HepG2 (cell line): ENCODE results near the gene UQCR10. TPM values are rescaled to one million over a fixed set of nuclear protein-coding genes. Genes with fewer than 3 reads are reported as not detected.

ENCODE experiments used
- ATAC-seq: fragments of 200-7000 bp; cut with Tn5 transposase; 3 replicates; pipeline ENCODE4 v1.9.1; 2020; ENCODE audit warnings: mild to moderate bottlenecking, moderate library complexity
- BruUV-seq: library from RNA; stranded (reverse); fragments of 400-500 nt; replicated peaks from 2 replicates; lab custom pipeline; 2021; lab: Mats Ljungman, UMichigan
- CTCF ChIA-PET: fragments of 300-600 bp; formaldehyde crosslinking; extraction: SDS; loops from one replicate; lab custom pipeline; 2021; ENCODE audit warnings: low total read pairs, inconsistent platforms, low intra/inter-chr PET ratio; lab: Yijun Ruan, JAX
- POLR2A ChIA-PET: fragments of 350-600 bp; sonication (Branson Sonifier 250); formaldehyde crosslinking; loops from one replicate; lab custom pipeline; 2020; ENCODE audit warnings: antibody characterized with exemption, inconsistent platforms; lab: Yijun Ruan, JAX
- DNase-seq: peaks from one replicate; pipeline ENCODE4 v3.0.0-alpha.2; 2015; ENCODE audit warnings: low spot score
- FAIRE-seq: peaks from 3 replicates; lab custom pipeline; 2011; peaks lifted over from hg19 to GRCh38; lab: Jason Lieb, UNC
- H2AFZ ChIP-seq: one replicate; pipeline ENCODE4 v1.6.1; 2011; ENCODE audit warnings: low read length, inconsistent platforms
- H3K27ac ChIP-seq: fragments of 300-600 bp; 3 replicates; pipeline ENCODE4 v1.8.0; 2011; ENCODE audit warnings: mixed run types, mild to moderate bottlenecking, mixed read lengths, low read length, inconsistent platforms; ENCODE audit not compliant: insufficient read depth; ENCODE audit errors: extremely low read length
- H3K27me3 ChIP-seq, 2 experiments: fragments of 200-600 bp in 1 of 2; 2 replicates in 1 of 2; 3 replicates in 1 of 2; pipeline versions ENCODE4 v1.6.0 to v1.8.0; 2011; ENCODE audit warnings: low read length in 2 of 2, mild to moderate bottlenecking in 2 of 2, moderate library complexity in 2 of 2, inconsistent platforms in 1 of 2; ENCODE audit not compliant: insufficient read depth in 2 of 2, control insufficient read depth in 1 of 2
- H3K36me3 ChIP-seq, 2 experiments: fragments of 200-600 bp in 1 of 2; replicated peaks in 1 of 2; 2 replicates in 1 of 2; 3 replicates in 1 of 2; pipeline versions ENCODE4 v1.5.1 to v1.8.0; 2011; ENCODE audit warnings: low read length in 2 of 2, inconsistent platforms in 1 of 2; ENCODE audit not compliant: insufficient read depth in 2 of 2, control insufficient read depth in 1 of 2
- H3K4me1 ChIP-seq: 2 replicates; pipeline ENCODE4 v1.5.1; 2012; ENCODE audit warnings: low read length, inconsistent platforms; ENCODE audit not compliant: insufficient read depth
- H3K4me2 ChIP-seq: 2 replicates; pipeline ENCODE4 v1.6.0; 2011; ENCODE audit warnings: low read depth, low read length, inconsistent platforms
- H3K4me3 ChIP-seq, 3 experiments: fragments of 200-600 bp in 1 of 3; sonication (generic), shearing (Covaris generic) in 1 of 3; replicated peaks in 1 of 3; 2 replicates each; pipeline ENCODE4 v1.5.1; 2011 to 2016; ENCODE audit warnings: low read length in 3 of 3, inconsistent platforms in 2 of 3, low read depth in 2 of 3, mild to moderate bottlenecking in 2 of 3, control low read depth in 1 of 3, mixed read lengths in 1 of 3; ENCODE audit not compliant: insufficient read depth in 1 of 3
- H3K79me2 ChIP-seq: one replicate; pipeline ENCODE4 v1.6.1; 2011; ENCODE audit warnings: low read length, inconsistent platforms; ENCODE audit not compliant: insufficient read depth
- H3K9ac ChIP-seq: 2 replicates; pipeline ENCODE4 v1.6.0; 2011; ENCODE audit warnings: mild to moderate bottlenecking, low read depth, low read length, inconsistent platforms; ENCODE audit not compliant: insufficient read depth
- H3K9me3 ChIP-seq: 2 replicates; pipeline ENCODE4 v1.5.1; 2012; ENCODE audit warnings: mild to moderate bottlenecking, low read length
- H4K20me1 ChIP-seq: 2 replicates; pipeline ENCODE4 v1.6.0; 2011; ENCODE audit warnings: inconsistent platforms, mild to moderate bottlenecking, low read length, moderate library complexity; ENCODE audit not compliant: insufficient read depth
- CBX5 ChIP-seq: sonication (generic); formaldehyde crosslinking; IDR thresholded peaks from 2 replicates; pipeline ENCODE4 v1.4.0; 2020; ENCODE audit warnings: missing genetic modification reagents, borderline replicate concordance
- CEBPB ChIP-seq: IDR thresholded peaks from 2 replicates; pipeline ENCODE4 v1.6.1; 2011; ENCODE audit warnings: low read depth, low read length, improper control_type of control experiment, borderline replicate concordance
- ETV5 ChIP-seq: IDR thresholded peaks from 2 replicates; pipeline ENCODE4 v1.6.1; 2018; ENCODE audit warnings: missing biosample characterization, missing genetic modification reagents, inconsistent platforms, borderline replicate concordance
- GATAD1 ChIP-seq: IDR thresholded peaks from 2 replicates; pipeline ENCODE4 v1.6.1; 2016; ENCODE audit warnings: missing genetic modification reagents, missing compliant biosample characterization
- SP140L ChIP-seq: sonication (generic); formaldehyde crosslinking; IDR thresholded peaks from 2 replicates; pipeline ENCODE4 v1.4.0; 2020; ENCODE audit warnings: missing genetic modification reagents, borderline replicate concordance
- ZBTB49 ChIP-seq: sonication (generic); formaldehyde crosslinking; IDR thresholded peaks from 2 replicates; pipeline ENCODE4 v1.4.0; 2020; ENCODE audit warnings: missing genetic modification reagents, borderline replicate concordance
- ZFY ChIP-seq: sonication (generic); formaldehyde crosslinking; IDR thresholded peaks from 2 replicates; pipeline ENCODE4 v1.4.0; 2020; ENCODE audit warnings: missing genetic modification reagents
- ZKSCAN1 ChIP-seq: fragments of 150-350 bp; IDR thresholded peaks from 2 replicates; pipeline ENCODE4 v1.6.1; 2014; ENCODE audit warnings: low read length
- ZNF121 ChIP-seq: sonication (generic); formaldehyde crosslinking; IDR thresholded peaks from 2 replicates; pipeline ENCODE4 v1.5.0; 2020; ENCODE audit warnings: mild to moderate bottlenecking, missing genetic modification reagents
- WGBS: methylation state at CpG from one replicate; pipeline ENCODE4 v1.1.6; 2017; ENCODE audit warnings: low lambda C conversion rate; 5-methylcytosine and 5-hydroxymethylcytosine counted together
- in situ Hi-C: cut with HindIII; loops from 2 replicates; pipeline ENCODE4 v1.10.0; 2017; ENCODE audit warnings: low pct_unique_long_range_greater_than_20kb; ENCODE audit not compliant: extremely low pct_ligation_motif_present
- intact Hi-C: fragments of 100-400 bp; cut with micrococcal nuclease; formaldehyde crosslinking; loops from one replicate; pipeline ENCODE4 v1.10.0; 2022; ENCODE audit not compliant: unreplicated experiment
- polyA plus RNA-seq, 8 experiments: library from polyadenylated mRNA; depleted of rRNA in 3 of 8; stranded (reverse) in 7 of 8; unstranded in 1 of 8; fragments of >200 nt; fragmentation: Illumina TruSeq in 4 of 8; extraction: Trizol in 4 of 8; gene quantifications; 2 replicates each; pipeline versions ENCODE4 v1.2.1 to v1.2.3, GENCODE V29; 2011 to 2016; ENCODE audit warnings: low read depth in 4 of 8, missing spikeins in 1 of 8, mixed read lengths in 1 of 8; ENCODE audit not compliant: insufficient read depth in 1 of 8
- total RNA-seq, 5 experiments: library from RNA; depleted of rRNA; stranded (reverse); fragments of >200 nt; fragmentation: Illumina TruSeq; extraction: Trizol; gene quantifications; 2 replicates each; pipeline ENCODE4 v1.2.3, GENCODE V29; 2016; ENCODE audit warnings: low read depth in 1 of 5

The UQCR10 gene
- total and polyA plus RNA-seq, 2 of the 13 experiments (the other 11 are each of a cell fraction or from before 2014, with no cell fraction given), result 225 to 232 TPM

DNA sequence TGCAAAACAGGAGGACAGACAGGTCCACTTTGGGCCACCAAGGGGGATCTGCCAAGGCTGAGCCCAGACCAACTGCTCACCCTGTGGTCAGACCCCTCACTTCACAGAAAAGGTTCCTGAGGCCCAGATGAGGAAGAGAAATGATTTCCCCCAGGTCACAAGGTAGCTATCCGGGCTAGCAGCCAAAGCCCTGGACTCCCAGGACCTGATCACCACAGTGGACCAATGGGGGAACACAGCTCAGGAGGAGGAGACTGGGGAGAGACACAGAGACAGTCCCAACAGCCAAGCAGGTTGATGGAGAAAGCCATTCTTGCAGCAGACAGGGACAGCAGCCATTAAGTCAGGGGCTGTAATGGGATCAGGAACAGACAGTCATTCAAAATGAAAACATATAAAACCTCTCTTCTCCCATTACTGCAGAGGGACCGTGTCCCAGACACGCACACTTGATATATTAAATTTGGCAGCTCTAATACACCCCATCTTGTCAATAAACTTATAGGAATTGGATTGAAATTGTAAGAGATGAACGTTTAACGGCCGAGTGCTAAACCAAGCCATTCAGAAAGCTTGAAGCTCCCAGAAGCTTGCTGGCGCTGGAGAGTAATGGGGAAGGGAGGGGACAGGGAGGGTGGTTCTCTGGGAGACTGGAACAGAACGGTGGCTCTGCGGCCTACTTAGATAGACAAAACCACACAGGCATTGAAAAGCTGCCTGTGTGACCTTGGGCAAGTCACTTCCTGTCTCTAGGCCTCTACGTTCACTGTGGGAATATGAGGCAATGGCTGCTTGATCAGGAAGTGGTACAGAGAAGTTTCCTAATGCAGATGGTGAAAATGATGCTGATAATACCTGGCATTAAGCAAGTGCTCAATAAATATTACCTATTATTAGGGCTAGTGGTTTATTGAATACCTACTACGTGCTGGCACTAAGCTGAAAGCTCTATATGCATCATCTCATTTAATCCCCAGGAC is 16.3 kb upstream of the UQCR10 start:
- H4K20me1 ChIP-seq, result no peaks in the 10 kb centered on the region
- H3K27ac ChIP-seq, result no peak overlapping the region
- FAIRE-seq (no peak), DNase-seq (peak; percentile 45), ATAC-seq (no peak)
- intact Hi-C loops (no loop called here), in situ Hi-C loops (no loop called here)
- H3K4me2 ChIP-seq, result no peak overlapping the region
- TF ChIP-seq ZKSCAN1, result peak; percentile 34; the same call in 1 of the 2 replicates
- peak; percentile 40; the same call in 1 of the 2 replicates for TF ChIP-seq CEBPB
- no peak for TF ChIP-seq CBX5
- peak; percentile 45; the same call in 1 of the 2 replicates for TF ChIP-seq ZFY (CRISPR knock-in tag)
- peak; percentile 28; the same call in 1 of the 2 replicates for TF ChIP-seq ETV5
- no peak overlapping the region for H3K4me3 ChIP-seq
- H3K4me1 ChIP-seq, result peaks cover 18% of the 10 kb centered on the region; the same call in 1 of the 2 replicates
- no peaks in the 10 kb centered on the region for H3K9me3 ChIP-seq
- no peaks in the 10 kb centered on the region for H3K79me2 ChIP-seq
- ChIA-PET CTCF (no interaction called here), POLR2A (interaction anchor here (2.9 kb wide), 1 partner anchor 16 kb away, joined by 8 read pairs; the partner anchor contains the start of genes UQCR10 and ZMAT5)
- H3K27me3 ChIP-seq, result no peaks in the 10 kb centered on the region
- BruUV-seq, result no TSS peak
- H3K9ac ChIP-seq, result no peak overlapping the region
- 84% methylated on average over 11 of the region's 11 CpGs for WGBS
- H2AFZ ChIP-seq, result no peak overlapping the region
- H3K36me3 ChIP-seq, result peaks cover 4 to 15% of the 10 kb centered on the region in 2 experiments; a peak in 4 of 5 replicates

GRCh38 chr22:29751669-29752068 is 15.5 kb upstream of the UQCR10 start:
- Histone ChIP-seq H3K36me3 (peaks cover 4 to 11% of the 10 kb centered on the region in 2 experiments; a peak in 4 of 5 replicates), H3K27me3 (no peaks in the 10 kb centered on the region), H3K27ac (no peak overlapping the region), H3K9ac (no peak overlapping the region), H2AFZ (no peak overlapping the region), H3K79me2 (no peaks in the 10 kb centered on the region), H4K20me1 (no peaks in the 10 kb centered on the region), H3K9me3 (no peaks in the 10 kb centered on the region), H3K4me2 (no peak overlapping the region), H3K4me3 (no peak overlapping the region), H3K4me1 (peaks cover 18% of the 10 kb centered on the region; the same call in 1 of the 2 replicates)
- in situ Hi-C loops (no loop called here), intact Hi-C loops (no loop called here)
- DNase-seq (no peak), ATAC-seq (no peak), FAIRE-seq (no peak)
- ChIA-PET CTCF (no interaction called here), POLR2A (interaction anchor here (2.9 kb wide), 1 partner anchor 15 kb away, joined by 8 read pairs; the partner anchor contains the start of genes UQCR10 and ZMAT5)
- BruUV-seq, result no TSS peak
- TF ChIP-seq ZBTB49 (CRISPR knock-in tag) (no peak), ZNF121 (peak; percentile 58; the same call in 1 of the 2 replicates), SP140L (CRISPR knock-in tag) (no peak), GATAD1 (no peak)
- 94% methylated on average over 2 of the region's 2 CpGs for WGBS
